KOPT-K1 (cell line): ENCODE measurements around the gene SLC15A5.

ENCODE experiments used
- H3K27ac ChIP-seq: fragments of 200-600 bp; sonication (generic); 2 replicates; pipeline ENCODE4 v1.5.1; 2016; ENCODE audit warnings: antibody characterized with exemption, mild to moderate bottlenecking, low read depth, low read length; ENCODE audit not compliant: poor library complexity, severe bottlenecking
- H3K36me3 ChIP-seq: fragments of 200-600 bp; sonication (generic); 2 replicates; pipeline ENCODE4 v1.5.1; 2017; ENCODE audit warnings: antibody characterized with exemption, mild to moderate bottlenecking, low read length, moderate library complexity; ENCODE audit not compliant: insufficient read depth
- H3K9me3 ChIP-seq: fragments of 200-600 bp; sonication (generic); 2 replicates; pipeline ENCODE4 v1.5.1; 2017; ENCODE audit warnings: antibody characterized with exemption, low read length, mild to moderate bottlenecking; ENCODE audit not compliant: insufficient read depth, poor library complexity, severe bottlenecking

SLC15A5 gene

DNA sequence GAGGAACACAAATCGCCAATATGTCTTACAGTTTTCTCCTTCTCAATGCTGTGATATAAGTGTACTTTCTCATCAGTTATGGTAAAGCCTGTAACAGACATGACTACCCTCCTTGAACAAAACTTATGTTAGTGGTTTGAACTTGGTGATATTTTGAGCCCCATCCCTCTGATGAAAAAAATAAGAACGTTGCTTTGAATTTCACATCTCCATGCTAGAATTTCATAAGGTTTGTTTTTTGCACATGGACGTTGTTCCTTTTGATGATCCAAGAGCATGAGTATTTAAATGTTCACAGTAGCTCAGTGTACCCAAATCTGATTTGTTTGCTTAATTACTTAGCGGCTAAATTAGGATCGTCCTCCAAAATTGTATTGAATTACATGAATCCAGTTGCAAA, at the start of gene SLC15A5:
Gene SLC15A5 (minus strand): TSS at position 101 of the 400 bp plus-strand sequence. CDS start 0 bp downstream, at position 101.
- H3K9me3 ChIP-seq, result no peaks in the 10 kb centered on the region
- H3K27ac ChIP-seq, result no peak within 1 kb of the TSS
- no peaks in the 10 kb centered on the region for H3K36me3 ChIP-seq

DNA sequence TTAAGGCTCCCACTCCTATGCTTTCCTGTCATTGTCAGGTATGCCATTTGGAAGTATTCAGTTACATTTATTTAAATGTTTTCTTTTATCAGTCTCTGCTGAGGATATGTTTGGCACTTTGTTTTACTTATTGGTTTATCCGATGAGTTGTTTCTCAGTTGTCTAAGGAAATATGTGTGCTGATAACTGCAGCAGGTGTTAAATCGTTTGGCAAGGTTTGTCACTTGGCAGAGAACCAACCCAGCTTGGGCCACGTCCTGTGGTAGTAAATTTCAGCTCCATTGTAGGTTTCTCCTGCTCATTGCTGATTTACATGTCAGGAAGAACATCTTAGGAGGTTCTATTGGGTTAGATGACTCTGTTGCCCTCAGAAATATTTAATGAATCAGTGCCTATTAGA, 47.9 kb upstream of the SLC15A5 start:
- Histone ChIP-seq H3K9me3 (no peaks in the 10 kb centered on the region), H3K27ac (no peak overlapping the region), H3K36me3 (no peaks in the 10 kb centered on the region)

- H3K9me3 ChIP-seq, result no peaks in the 10 kb centered on the region
- H3K36me3 ChIP-seq, result no peaks in the 10 kb centered on the region
- no peak overlapping the region for H3K27ac ChIP-seq
Observed at GRCh38 chr12:16324772-16325171, 47.3 kb upstream of the SLC15A5 start.

GRCh38 chr12:16324272-16324671, 46.8 kb upstream of the SLC15A5 start:
- Histone ChIP-seq H3K27ac (no peak overlapping the region), H3K9me3 (no peaks in the 10 kb centered on the region), H3K36me3 (no peaks in the 10 kb centered on the region)

DNA sequence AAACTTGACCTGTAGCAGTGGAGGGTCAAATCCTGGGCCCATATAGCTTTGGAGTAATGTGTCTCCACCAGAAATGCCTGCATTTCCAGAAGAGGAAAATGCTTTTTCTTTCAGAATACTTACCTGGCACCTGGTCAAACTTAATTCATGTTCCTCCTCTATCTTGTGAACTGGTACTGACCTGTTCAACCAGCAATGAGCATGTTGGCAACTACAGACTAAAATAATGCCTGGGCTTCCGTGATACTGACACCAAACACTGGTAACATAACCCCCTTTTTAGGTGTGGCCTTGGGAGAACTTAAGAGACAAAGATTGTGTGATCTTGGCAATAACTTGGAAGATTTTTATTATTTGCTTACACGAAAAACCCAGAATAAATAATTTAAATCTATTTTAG, 46.2 kb upstream of the SLC15A5 start:
- H3K9me3 ChIP-seq, result no peaks in the 10 kb centered on the region
- H3K27ac ChIP-seq, result no peak overlapping the region
- no peaks in the 10 kb centered on the region for H3K36me3 ChIP-seq

- no peak overlapping the region for H3K27ac ChIP-seq
- no peaks in the 10 kb centered on the region for H3K9me3 ChIP-seq
- no peaks in the 10 kb centered on the region for H3K36me3 ChIP-seq
Observed at GRCh38 chr12:16323010-16323409, 45.5 kb upstream of the SLC15A5 start.

DNA sequence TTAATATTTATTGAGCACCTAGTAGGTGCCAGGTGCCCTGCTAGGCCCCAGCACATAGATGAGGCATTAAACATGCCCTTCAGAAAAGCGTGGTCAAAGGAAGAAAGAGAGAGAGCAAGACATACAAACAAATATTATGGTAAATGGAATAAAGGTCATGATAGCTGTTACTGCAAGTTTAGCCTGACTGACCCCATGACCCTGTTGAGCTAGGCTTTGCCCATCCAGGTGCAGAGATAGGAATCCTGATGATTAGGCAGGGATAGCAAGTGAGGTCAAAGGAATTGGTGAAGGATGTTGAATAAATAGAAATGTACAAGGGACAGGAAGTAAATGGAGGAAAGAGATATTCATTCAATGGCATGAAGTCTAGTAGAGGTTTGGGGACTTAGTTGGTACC, 33.4 kb upstream of the SLC15A5 start:
- H3K36me3 ChIP-seq, result no peaks in the 10 kb centered on the region
- H3K27ac ChIP-seq, result no peak overlapping the region
- no peaks in the 10 kb centered on the region for H3K9me3 ChIP-seq

DNA sequence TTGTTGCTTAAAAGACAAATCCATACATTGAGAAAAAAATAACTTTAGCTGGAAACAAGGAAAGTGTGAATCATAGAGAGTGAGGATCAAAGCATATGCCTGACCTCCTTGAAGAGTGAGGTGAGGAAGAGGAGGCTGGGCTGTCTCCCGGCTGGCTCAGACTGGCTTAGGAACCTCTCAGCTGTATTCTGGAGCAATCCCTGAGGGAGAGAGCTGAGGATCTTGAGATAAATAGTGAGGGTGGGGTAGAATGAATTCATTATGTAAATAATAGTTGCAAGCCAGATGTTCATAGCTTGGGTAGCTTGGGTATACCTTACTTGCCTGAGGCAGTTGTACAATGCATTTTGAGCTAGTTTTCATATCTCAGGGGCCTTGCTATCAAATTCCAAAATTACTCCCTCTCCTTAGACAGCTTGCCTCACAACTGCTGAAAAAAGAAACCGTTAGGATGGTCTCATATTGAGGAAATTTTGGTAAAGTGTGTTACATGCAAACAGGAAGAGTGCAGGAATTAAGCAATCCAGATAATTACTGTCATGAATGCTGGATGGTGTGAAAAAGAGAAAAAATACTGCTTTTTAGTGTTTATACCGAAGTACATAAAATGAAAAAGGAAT, 30.5 kb upstream of the SLC15A5 start:
- no peaks in the 10 kb centered on the region for H3K36me3 ChIP-seq
- no peak overlapping the region for H3K27ac ChIP-seq
- H3K9me3 ChIP-seq, result no peaks in the 10 kb centered on the region

GRCh38 chr12:16303939-16304338, 26.5 kb upstream of the SLC15A5 start:
- Histone ChIP-seq H3K27ac (no peak overlapping the region), H3K9me3 (no peaks in the 10 kb centered on the region), H3K36me3 (no peaks in the 10 kb centered on the region)

- no peaks in the 10 kb centered on the region for H3K36me3 ChIP-seq
- H3K9me3 ChIP-seq, result no peaks in the 10 kb centered on the region
- H3K27ac ChIP-seq, result no peak overlapping the region
Observed at GRCh38 chr12:16300736-16301135, 23.3 kb upstream of the SLC15A5 start.

DNA sequence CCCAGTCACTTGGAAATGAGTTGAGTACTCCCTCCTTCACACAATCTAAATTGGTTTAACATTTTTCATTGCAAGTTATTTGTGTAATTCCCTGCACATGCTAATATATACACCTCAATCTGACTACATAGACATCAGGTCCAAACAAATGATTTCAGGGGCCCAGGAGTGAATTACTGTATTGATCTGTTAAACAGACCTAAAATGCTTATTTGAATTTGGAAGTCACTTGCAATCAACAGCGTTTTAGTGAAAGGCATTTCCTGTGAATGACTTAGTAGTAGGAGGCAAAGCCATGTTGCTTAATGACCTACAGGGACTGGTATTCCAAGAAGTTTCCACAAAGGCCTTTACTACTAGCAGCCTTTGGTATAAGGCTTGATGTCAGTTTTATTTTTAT, 22.6 kb upstream of the SLC15A5 start:
- no peaks in the 10 kb centered on the region for H3K9me3 ChIP-seq
- H3K36me3 ChIP-seq, result no peaks in the 10 kb centered on the region
- no peak overlapping the region for H3K27ac ChIP-seq

- Histone ChIP-seq H3K27ac (no peak overlapping the region), H3K36me3 (no peaks in the 10 kb centered on the region), H3K9me3 (no peaks in the 10 kb centered on the region)
Observed at GRCh38 chr12:16299403-16299802, 21.9 kb upstream of the SLC15A5 start.

DNA sequence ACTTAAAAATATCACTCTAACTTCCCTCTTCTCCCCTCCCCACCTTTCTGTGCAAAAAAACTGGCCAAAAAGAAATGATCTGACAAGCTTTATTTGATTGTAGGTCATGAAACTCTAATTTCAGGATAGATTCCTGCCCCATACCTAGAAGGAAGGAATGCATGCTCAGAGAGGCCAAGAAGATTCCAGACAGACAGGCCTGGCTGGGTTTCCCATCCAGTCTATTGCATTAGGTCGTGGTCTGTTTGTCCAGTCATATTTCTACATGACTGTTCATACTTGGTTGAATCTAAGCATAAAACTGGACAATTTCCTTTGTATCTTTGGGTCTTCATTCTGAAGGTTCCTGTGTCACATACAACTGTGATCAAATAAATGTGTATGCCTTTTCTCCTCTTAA, 20.0 kb upstream of the SLC15A5 start:
- no peaks in the 10 kb centered on the region for H3K36me3 ChIP-seq
- H3K27ac ChIP-seq, result no peak overlapping the region
- H3K9me3 ChIP-seq, result no peaks in the 10 kb centered on the region

DNA sequence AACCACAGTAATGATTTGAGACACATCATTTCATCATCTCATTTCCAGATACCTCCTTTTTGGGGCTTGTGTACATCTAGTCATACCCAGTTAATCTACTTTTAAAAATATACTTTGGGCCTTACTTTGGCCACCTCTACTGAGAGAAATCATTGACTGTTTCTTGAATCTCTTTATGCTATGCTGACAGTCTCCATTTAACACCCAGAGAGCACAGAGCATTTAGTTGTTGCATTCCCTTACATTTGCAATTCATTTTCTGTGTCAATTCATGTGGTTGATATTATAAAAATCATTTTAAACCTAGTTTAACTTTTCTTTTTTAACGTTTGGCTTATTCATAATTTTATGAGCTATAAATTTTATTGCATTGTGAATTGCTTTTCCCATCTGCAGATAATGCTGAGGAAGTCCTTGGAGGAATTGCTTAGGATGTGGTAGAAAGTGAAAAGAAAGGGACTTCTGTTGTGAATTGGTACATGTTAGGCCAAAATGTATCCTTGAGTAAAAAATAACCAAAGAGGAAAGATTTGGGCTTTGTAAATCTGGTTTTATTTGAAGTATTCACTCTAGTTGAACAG, 17.0 kb upstream of the SLC15A5 start:
- Histone ChIP-seq H3K27ac (no peak overlapping the region), H3K9me3 (no peaks in the 10 kb centered on the region), H3K36me3 (no peaks in the 10 kb centered on the region)

DNA sequence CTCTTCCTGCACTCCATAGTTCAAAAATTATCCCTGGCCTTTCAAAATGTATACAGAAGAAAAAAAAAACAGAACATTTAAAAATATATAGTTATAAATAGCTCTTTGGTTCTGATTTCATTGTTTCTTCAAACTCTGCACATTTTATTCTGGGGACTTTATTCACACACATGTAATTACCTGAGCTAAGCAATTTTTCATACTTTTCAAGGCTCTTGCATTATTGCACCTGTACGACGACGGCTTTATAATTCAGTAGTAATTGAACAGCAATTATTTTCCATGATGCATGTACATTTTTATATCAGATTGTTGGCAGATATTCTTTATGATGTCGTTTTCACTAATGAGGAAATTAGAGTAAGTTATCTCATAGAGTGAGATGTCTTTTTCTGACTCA, 13.5 kb upstream of the SLC15A5 start:
- no peaks in the 10 kb centered on the region for H3K36me3 ChIP-seq
- H3K27ac ChIP-seq, result no peak overlapping the region
- no peaks in the 10 kb centered on the region for H3K9me3 ChIP-seq

DNA sequence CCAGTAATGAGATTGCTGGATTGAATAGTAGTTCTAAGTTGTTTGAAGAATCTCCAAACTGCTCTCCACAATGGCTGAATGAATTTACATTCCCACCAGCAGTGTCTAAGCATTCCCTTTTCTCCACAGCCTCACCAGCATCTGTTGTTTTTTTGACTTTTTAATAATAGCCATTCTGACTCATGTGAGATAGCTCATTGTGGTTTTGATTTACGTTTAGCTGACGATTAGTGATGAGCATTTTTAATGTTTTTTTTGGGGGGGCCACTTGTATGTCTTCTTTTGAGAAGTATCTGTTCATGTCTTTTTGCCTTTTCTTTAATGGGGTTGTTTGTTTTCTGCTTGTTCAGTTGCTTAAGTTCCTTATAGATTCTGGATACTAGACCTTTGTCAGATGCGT, 8.1 kb upstream of the SLC15A5 start:
- no peaks in the 10 kb centered on the region for H3K9me3 ChIP-seq
- no peaks in the 10 kb centered on the region for H3K36me3 ChIP-seq

More for the DNA sequence above, 8.1 kb upstream of the SLC15A5 start:
- no peak overlapping the region for H3K27ac ChIP-seq
